K562 (cell line): Measurements from ENCODE around the gene TLDC2. TPM values are rescaled to one million over a fixed set of nuclear protein-coding genes. Genes with fewer than 3 reads are reported as not detected.
A peak's percentile ranks its signal among the peaks of the same experiment; 100 is the strongest.

Experiments
- CBFA2T2 ChIP-seq: fragments of 450-650 bp; conservative IDR thresholded peaks from 2 replicates; pipeline ENCODE4 v1.6.1; 2017; ENCODE audit warnings: mild to moderate bottlenecking
- GABPB1 ChIP-seq: sonication (generic); formaldehyde crosslinking; IDR thresholded peaks from 2 replicates; pipeline ENCODE4 v1.8.0; 2022; ENCODE audit warnings: mild to moderate bottlenecking, missing genetic modification reagents
- HDAC2 ChIP-seq: fragments of 450-650 bp; IDR thresholded peaks from 2 replicates; pipeline ENCODE4 v1.6.1; 2016; ENCODE audit warnings: mild to moderate bottlenecking
- IRF9 ChIP-seq: fragments of 450-650 bp; IDR thresholded peaks from 2 replicates; pipeline ENCODE4 v1.6.1; 2016; ENCODE audit warnings: missing biosample characterization, missing genetic modification characterization
- KDM1A ChIP-seq, 2 experiments: fragments of 450-650 bp; IDR thresholded peaks; 2 replicates each; pipeline ENCODE4 v1.6.1; 2016; ENCODE audit warnings: mild to moderate bottlenecking in 2 of 2
- NR2C2 ChIP-seq, 2 experiments: fragments of 200-800 bp in 1 of 2; sonication (Bioruptor generic) in 1 of 2; sonication (generic) in 1 of 2; formaldehyde crosslinking in 1 of 2; IDR thresholded peaks; 2 replicates each; pipeline versions ENCODE4 v1.6.1 to v1.8.0; 2016 to 2022; ENCODE audit warnings: mild to moderate bottlenecking in 1 of 2, missing compliant biosample characterization in 1 of 2, missing genetic modification characterization in 1 of 2, missing genetic modification reagents in 1 of 2
- POLR3G ChIP-seq: IDR thresholded peaks from 2 replicates; pipeline ENCODE4 v1.6.1; 2011; ENCODE audit not compliant: insufficient read length, insufficient replicate concordance; ENCODE audit errors: extremely low read depth
- RNF2 ChIP-seq: sonication (generic); IDR thresholded peaks from 2 replicates; pipeline ENCODE4 v1.6.1; 2016
- SMARCE1 ChIP-seq: fragments of 450-650 bp; IDR thresholded peaks from 2 replicates; pipeline ENCODE4 v1.7.1; 2016; ENCODE audit warnings: mild to moderate bottlenecking
- TAF9B ChIP-seq: fragments of 450-650 bp; IDR thresholded peaks from 2 replicates; pipeline ENCODE4 v1.6.1; 2018; ENCODE audit warnings: mild to moderate bottlenecking; ENCODE audit not compliant: partially characterized antibody
- TCF7 ChIP-seq: sonication (generic); IDR thresholded peaks from 2 replicates; pipeline ENCODE4 v1.6.1; 2016; ENCODE audit warnings: antibody characterized with exemption, borderline replicate concordance
- THAP12 ChIP-seq: fragments of 250-450 bp; sonication (Bioruptor Pico); IDR thresholded peaks from 2 replicates; pipeline ENCODE4 v1.9.0; 2021; ENCODE audit warnings: mild to moderate bottlenecking, inconsistent platforms
- ZNF3 ChIP-seq: fragments of 250-450 bp; sonication (Bioruptor Pico); IDR thresholded peaks from 2 replicates; pipeline ENCODE4 v1.5.0; 2021; ENCODE audit warnings: mild to moderate bottlenecking, moderate library complexity
- ZNF644 ChIP-seq: fragments of 200-800 bp; sonication (Bioruptor generic); IDR thresholded peaks from 2 replicates; pipeline ENCODE4 v1.6.1; 2016; ENCODE audit warnings: low read depth, missing genetic modification characterization, missing compliant biosample characterization
- ZNF766 ChIP-seq: fragments of 200-800 bp; sonication (Bioruptor generic); conservative IDR thresholded peaks from 2 replicates; pipeline ENCODE4 v1.6.1; 2016; ENCODE audit warnings: missing genetic modification characterization, missing compliant biosample characterization
- ZNF785 ChIP-seq: fragments of 250-450 bp; sonication (Bioruptor Pico); IDR thresholded peaks from 2 replicates; pipeline ENCODE4 v1.4.0; 2020; ENCODE audit warnings: mild to moderate bottlenecking
- polyA plus RNA-seq, 8 experiments: library from polyadenylated mRNA; depleted of rRNA in 4 of 8; stranded (reverse) in 5 of 8; unstranded in 3 of 8; fragments of >200 nt; fragmentation: Nextera tagmentation in 2 of 8; fragmentation: Illumina TruSeq in 1 of 8; extraction: Ambion mirVana in 2 of 8; extraction: Trizol in 1 of 8; gene quantifications; 2 replicates each; pipeline versions ENCODE4 v1.2.1 to v1.2.3, GENCODE V29; 2011 to 2014; ENCODE audit warnings: inconsistent platforms in 1 of 8, missing spikeins in 1 of 8
- total RNA-seq, 7 experiments: library from RNA; depleted of rRNA in 6 of 7; stranded (reverse); fragments of >200 nt in 6 of 7; fragmentation: Illumina TruSeq in 2 of 7; extraction: Trizol in 2 of 7; gene quantifications; 2 replicates each; pipeline versions ENCODE4 v1.2.1 to v1.2.3, GENCODE V29; 2011 to 2021; ENCODE audit warnings: low replicate concordance in 1 of 7
- TF ChIP-seq, protein P1 (sequence below): fragments of 450-650 bp; IDR thresholded peaks from 2 replicates; pipeline ENCODE4 v1.6.1; 2017; ENCODE audit warnings: antibody characterized with exemption
- TF ChIP-seq, protein P2 (sequence below), 2 experiments: IDR thresholded peaks in 1 of 2; conservative IDR thresholded peaks in 1 of 2; 2 replicates each; pipeline ENCODE4 v1.6.1; 2016; ENCODE audit warnings: low read depth in 2 of 2, mild to moderate bottlenecking in 1 of 2, missing compliant biosample characterization in 1 of 2, missing genetic modification characterization in 1 of 2, moderate library complexity in 1 of 2
- TF ChIP-seq, protein P3 (sequence below): fragments of 450-650 bp; IDR thresholded peaks from 2 replicates; pipeline ENCODE4 v1.6.1; 2016

TLDC2 gene
- total and polyA plus RNA-seq, 9 of the 15 experiments (the other 6 are each of a cell fraction or from before 2014, with no cell fraction given) = not detected

DNA sequence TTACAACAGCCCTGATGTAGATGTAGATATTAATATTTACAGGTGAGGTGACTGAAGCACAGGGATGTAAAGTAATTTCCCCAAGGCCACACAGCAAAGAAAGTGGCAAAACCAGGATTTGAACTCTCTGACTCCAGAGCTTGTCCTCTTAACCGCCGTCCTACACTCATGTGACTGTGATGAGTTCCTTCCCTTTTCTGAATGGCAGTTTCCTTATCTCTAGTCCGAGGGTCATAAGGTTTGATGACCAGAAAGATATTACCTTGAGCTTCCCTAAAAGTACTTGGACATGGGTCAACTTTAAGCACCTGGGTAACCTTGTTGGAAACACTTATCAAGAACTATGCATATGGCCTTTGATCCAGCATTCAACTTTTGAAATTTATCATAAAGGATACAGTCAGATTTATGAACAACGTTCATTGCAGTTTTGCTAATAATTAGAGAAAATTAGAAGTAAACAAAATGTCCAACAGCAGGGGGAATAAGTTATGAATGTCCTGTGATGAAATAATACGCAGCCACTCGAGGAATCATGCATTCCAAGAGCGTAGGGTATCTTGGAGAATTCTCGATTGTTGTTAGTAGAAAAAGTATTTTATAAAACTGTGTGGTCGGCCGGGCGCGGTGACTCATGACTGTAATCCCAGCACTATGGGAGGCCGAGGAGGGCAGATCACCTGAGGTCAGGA, 2.3 kb upstream of the TLDC2 start (continued):
- TF ChIP-seq, protein P1, sequence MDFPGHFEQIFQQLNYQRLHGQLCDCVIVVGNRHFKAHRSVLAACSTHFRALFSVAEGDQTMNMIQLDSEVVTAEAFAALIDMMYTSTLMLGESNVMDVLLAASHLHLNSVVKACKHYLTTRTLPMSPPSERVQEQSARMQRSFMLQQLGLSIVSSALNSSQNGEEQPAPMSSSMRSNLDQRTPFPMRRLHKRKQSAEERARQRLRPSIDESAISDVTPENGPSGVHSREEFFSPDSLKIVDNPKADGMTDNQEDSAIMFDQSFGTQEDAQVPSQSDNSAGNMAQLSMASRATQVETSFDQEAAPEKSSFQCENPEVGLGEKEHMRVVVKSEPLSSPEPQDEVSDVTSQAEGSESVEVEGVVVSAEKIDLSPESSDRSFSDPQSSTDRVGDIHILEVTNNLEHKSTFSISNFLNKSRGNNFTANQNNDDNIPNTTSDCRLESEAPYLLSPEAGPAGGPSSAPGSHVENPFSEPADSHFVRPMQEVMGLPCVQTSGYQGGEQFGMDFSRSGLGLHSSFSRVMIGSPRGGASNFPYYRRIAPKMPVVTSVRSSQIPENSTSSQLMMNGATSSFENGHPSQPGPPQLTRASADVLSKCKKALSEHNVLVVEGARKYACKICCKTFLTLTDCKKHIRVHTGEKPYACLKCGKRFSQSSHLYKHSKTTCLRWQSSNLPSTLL = no peak
- TF ChIP-seq THAP12 (no peak), RNF2 (no peak), CBFA2T2 (no peak), HDAC2 (0 out of 2 replicates have a peak, but pooled peaks have one; percentile 20), NR2C2 (CRISPR knock-in tag; IDR thresholded peaks at IDR 0.05) (no peak), NR2C2 (tag; IDR thresholded peaks at IDR 0.05) (peak; percentile 56), POLR3G (no peak), ZNF644 (tag) (0 out of 2 replicates have a peak, but pooled peaks have one; percentile 54), ZNF766 (CRISPR knock-in tag) (0 out of 2 replicates have a peak, but pooled peaks have one; percentile 32), ZNF785 (CRISPR knock-in tag) (no peak), TAF9B (no peak), SMARCE1 (peak; percentile 88; the same call in 1 of the 2 replicates), GABPB1 (CRISPR knock-in tag) (peak; percentile 46), ZNF3 (CRISPR knock-in tag) (no peak), KDM1A (IDR thresholded peaks at IDR 0.05) (peak; percentile 56 to 59), TCF7 (no peak), IRF9 (tag) (no peak)
- TF ChIP-seq, protein P2, sequence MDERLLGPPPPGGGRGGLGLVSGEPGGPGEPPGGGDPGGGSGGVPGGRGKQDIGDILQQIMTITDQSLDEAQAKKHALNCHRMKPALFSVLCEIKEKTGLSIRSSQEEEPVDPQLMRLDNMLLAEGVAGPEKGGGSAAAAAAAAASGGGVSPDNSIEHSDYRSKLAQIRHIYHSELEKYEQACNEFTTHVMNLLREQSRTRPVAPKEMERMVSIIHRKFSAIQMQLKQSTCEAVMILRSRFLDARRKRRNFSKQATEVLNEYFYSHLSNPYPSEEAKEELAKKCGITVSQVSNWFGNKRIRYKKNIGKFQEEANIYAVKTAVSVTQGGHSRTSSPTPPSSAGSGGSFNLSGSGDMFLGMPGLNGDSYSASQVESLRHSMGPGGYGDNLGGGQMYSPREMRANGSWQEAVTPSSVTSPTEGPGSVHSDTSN (CRISPR knock-in tag; IDR thresholded peaks at IDR 0.05; ENCODE audit: low read depth) = no peak
- TF ChIP-seq, protein P2 (tag; conservative IDR thresholded peaks at IDR 0.05; ENCODE audit: low read depth) = 0 out of 2 replicates have a peak, but pooled peaks have one; percentile 27
- TF ChIP-seq, protein P3, sequence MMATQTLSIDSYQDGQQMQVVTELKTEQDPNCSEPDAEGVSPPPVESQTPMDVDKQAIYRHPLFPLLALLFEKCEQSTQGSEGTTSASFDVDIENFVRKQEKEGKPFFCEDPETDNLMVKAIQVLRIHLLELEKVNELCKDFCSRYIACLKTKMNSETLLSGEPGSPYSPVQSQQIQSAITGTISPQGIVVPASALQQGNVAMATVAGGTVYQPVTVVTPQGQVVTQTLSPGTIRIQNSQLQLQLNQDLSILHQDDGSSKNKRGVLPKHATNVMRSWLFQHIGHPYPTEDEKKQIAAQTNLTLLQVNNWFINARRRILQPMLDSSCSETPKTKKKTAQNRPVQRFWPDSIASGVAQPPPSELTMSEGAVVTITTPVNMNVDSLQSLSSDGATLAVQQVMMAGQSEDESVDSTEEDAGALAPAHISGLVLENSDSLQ = peak; percentile 76
